ENCODE results near the gene PLEKHG1. TPM values are rescaled to one million over a fixed set of nuclear protein-coding genes. Genes with fewer than 3 reads are reported as not detected.

The PLEKHG1 gene
- 10 to 100 TPM in 5 of 6 experiments, 1 to 10 TPM in 1; 8.7 to 20.3 (median 11.8) TPM for total RNA-seq
- long read RNA-seq, partial matches to known transcripts: 0 of 2 reads
- long read RNA-seq, other reads (novel, unspliced or antisense): 2 of 2 reads

DNA sequence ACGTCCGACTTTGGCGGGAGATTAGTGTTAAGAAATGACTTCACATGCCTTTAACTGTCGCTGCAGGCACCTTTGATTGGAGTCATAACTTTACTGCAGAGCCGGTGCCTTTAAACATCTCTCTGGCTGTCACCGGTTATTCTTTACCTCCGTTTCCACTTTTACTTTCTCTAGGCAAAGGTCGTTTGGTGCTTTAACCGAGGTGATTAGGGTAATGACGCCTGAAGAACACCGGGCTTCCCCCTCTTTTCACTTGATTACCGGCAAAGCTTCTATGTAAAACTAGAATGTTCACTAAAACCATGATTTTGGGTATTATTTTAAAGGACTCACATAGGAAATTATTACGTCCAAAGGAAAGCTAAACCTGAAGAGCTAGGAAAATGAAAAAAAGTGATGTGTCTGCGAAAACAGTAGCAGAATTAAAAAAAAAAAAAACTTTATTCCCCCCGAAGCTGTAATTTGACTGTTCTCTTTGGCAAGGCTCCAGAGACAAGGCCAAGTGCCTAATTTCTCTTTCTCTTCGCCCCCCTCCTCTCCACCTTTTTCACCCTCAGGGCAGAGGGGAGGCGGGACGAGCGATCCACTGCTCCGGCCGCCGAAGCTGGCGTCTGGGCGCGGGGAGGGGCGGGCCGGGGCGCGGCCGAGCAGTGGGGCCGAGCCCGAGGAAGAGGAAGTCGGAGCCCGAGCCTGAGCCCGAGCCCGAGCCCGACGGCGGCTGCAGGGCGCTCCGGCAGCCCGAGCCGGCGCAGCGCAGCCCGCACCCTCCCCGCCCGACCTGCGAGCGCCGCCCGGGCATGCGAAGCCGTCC, at the start of gene PLEKHG1:
PLEKHG1 (plus strand) TSS at position 687 of the 811 bp plus-strand sequence. CDS start 133,797 bp downstream, outside the sequence.
- peak; percentile 87 to 88 (median 87) for DNase-seq
- Histone ChIP-seq H3K4me3 (peak within 1 kb of the TSS; percentile 77 to 87 (median 77)), H3K36me3 (no peaks in the 10 kb centered on the region), H3K9me3 (no peaks in the 10 kb centered on the region), H3K27me3 (no peaks in the 10 kb centered on the region), H3K4me1 (peaks cover 0 to 13% (median 0%) of the 10 kb centered on the region in 4 donors), H3K27ac (peak within 1 kb of the TSS; percentile 81 to 91 (median 91))
- ATAC-seq: peak; percentile 83 to 93 (median 91)
- intact Hi-C loops (cut with DNase I): no loop called here
- peak; percentile 82 for TF ChIP-seq POLR2A (IDR thresholded peaks at IDR 0.05)
- TF ChIP-seq, protein P1, sequence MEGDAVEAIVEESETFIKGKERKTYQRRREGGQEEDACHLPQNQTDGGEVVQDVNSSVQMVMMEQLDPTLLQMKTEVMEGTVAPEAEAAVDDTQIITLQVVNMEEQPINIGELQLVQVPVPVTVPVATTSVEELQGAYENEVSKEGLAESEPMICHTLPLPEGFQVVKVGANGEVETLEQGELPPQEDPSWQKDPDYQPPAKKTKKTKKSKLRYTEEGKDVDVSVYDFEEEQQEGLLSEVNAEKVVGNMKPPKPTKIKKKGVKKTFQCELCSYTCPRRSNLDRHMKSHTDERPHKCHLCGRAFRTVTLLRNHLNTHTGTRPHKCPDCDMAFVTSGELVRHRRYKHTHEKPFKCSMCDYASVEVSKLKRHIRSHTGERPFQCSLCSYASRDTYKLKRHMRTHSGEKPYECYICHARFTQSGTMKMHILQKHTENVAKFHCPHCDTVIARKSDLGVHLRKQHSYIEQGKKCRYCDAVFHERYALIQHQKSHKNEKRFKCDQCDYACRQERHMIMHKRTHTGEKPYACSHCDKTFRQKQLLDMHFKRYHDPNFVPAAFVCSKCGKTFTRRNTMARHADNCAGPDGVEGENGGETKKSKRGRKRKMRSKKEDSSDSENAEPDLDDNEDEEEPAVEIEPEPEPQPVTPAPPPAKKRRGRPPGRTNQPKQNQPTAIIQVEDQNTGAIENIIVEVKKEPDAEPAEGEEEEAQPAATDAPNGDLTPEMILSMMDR (IDR thresholded peaks at IDR 0.05): no peak
- WGBS (ENCODE audit: insufficient coverage, low coverage, low lambda C conversion rate, missing lambda C conversion rate): 4% methylated on average over 28 of the region's 54 CpGs

DNA sequence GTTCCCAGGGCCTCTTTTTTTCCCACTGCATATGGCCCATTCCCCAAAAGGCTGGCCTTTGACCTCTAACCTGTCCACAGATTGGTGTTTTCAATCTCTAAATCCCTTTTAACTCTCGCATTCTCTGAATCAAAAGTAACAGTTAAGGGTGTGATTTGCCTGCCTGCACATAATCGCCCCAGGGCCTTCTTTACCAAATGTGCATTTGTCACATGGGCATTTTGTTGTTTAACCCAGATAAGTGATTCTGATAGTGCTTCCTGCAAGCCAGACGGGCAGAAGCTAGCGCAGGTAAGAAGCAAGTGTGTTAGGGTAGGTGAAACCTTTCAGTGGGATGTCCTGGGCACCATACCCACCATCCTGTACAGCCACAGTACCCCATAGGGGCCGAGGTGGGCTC, 49.4 kb upstream of the PLEKHG1 start:
- TF ChIP-seq, protein P1 (IDR thresholded peaks at IDR 0.05): no peak
- no peak for TF ChIP-seq POLR2A (IDR thresholded peaks at IDR 0.05)
- 88% methylated on average over 4 of the region's 5 CpGs for WGBS (ENCODE audit: insufficient coverage, low coverage, low lambda C conversion rate, missing lambda C conversion rate)

GRCh38 chr6:150557043-150557599, 42.6 kb upstream of the PLEKHG1 start:
- WGBS (ENCODE audit: insufficient coverage, low coverage, low lambda C conversion rate, missing lambda C conversion rate): 68% methylated on average over 5 of the region's 5 CpGs
- intact Hi-C loops (cut with DNase I): no loop called here
- no peak for ATAC-seq

More for the DNA sequence above, 49.4 kb upstream of the PLEKHG1 start:
- H3K4me1 ChIP-seq: peaks cover 0 to 4% (median 0%) of the 10 kb centered on the region in 4 donors
- H3K4me3 ChIP-seq: no peak overlapping the region
- DNase-seq (no peak), ATAC-seq (no peak)
- H3K9me3 ChIP-seq: no peaks in the 10 kb centered on the region
- H3K36me3 ChIP-seq: no peaks in the 10 kb centered on the region
- no peaks in the 10 kb centered on the region for H3K27me3 ChIP-seq
- H3K27ac ChIP-seq: no peak overlapping the region
- intact Hi-C loops (cut with DNase I): no loop called here

GRCh38 chr6:150560004-150560883, 39.4 kb upstream of the PLEKHG1 start:
- TF ChIP-seq, protein P1 (IDR thresholded peaks at IDR 0.05): no peak
- TF ChIP-seq POLR2A (IDR thresholded peaks at IDR 0.05): no peak
- no peak for ATAC-seq
- WGBS (ENCODE audit: insufficient coverage, low coverage, low lambda C conversion rate, missing lambda C conversion rate): 54% methylated on average over 6 of the region's 6 CpGs
- Histone ChIP-seq H3K36me3 (no peaks in the 10 kb centered on the region), H3K27me3 (no peaks in the 10 kb centered on the region), H3K4me1 (no peaks in the 10 kb centered on the region), H3K9me3 (no peaks in the 10 kb centered on the region), H3K27ac (no peak overlapping the region), H3K4me3 (no peak overlapping the region)
- DNase-seq: no peak
- intact Hi-C loops (cut with DNase I): no loop called here

More at GRCh38 chr6:150557043-150557599, 42.6 kb upstream of the PLEKHG1 start:
- H3K9me3 ChIP-seq: no peaks in the 10 kb centered on the region
- no peak for TF ChIP-seq POLR2A (IDR thresholded peaks at IDR 0.05)
- TF ChIP-seq, protein P1 (IDR thresholded peaks at IDR 0.05): no peak
- H3K27ac ChIP-seq: no peak overlapping the region
- no peaks in the 10 kb centered on the region for H3K36me3 ChIP-seq
- no peaks in the 10 kb centered on the region for H3K4me1 ChIP-seq
- H3K27me3 ChIP-seq: no peaks in the 10 kb centered on the region
- no peak overlapping the region for H3K4me3 ChIP-seq
- no peak for DNase-seq

Data from right lobe of liver (tissue), 6 donors.